GM06990 (cell line): ENCODE results near the gene SPDYE4.

Experiments
- DNase-seq: peaks from one replicate; pipeline ENCODE4 v3.0.0-alpha.2; 2011; ENCODE audit not compliant: insufficient read length; ENCODE audit errors: extremely low read depth
- H3K27me3 ChIP-seq: replicated peaks from 2 replicates; pipeline ENCODE4 v1.6.0; 2011; ENCODE audit warnings: low read length; ENCODE audit not compliant: control insufficient read depth, insufficient read depth
- H3K36me3 ChIP-seq: 2 replicates; pipeline ENCODE4 v1.5.1; 2011; ENCODE audit warnings: low read length; ENCODE audit not compliant: control insufficient read depth, insufficient read depth
- H3K4me3 ChIP-seq: replicated peaks from 2 replicates; pipeline ENCODE4 v1.5.1; 2011; ENCODE audit warnings: low read depth, mild to moderate bottlenecking, control low read depth, low read length
- TF ChIP-seq, protein P1 (sequence below): IDR thresholded peaks from 2 replicates; pipeline ENCODE4 v1.5.1; 2011; ENCODE audit warnings: low read length, control low read depth, mild to moderate bottlenecking, inconsistent platforms; ENCODE audit not compliant: insufficient read depth, poor library complexity, severe bottlenecking

SPDYE4 gene

DNA sequence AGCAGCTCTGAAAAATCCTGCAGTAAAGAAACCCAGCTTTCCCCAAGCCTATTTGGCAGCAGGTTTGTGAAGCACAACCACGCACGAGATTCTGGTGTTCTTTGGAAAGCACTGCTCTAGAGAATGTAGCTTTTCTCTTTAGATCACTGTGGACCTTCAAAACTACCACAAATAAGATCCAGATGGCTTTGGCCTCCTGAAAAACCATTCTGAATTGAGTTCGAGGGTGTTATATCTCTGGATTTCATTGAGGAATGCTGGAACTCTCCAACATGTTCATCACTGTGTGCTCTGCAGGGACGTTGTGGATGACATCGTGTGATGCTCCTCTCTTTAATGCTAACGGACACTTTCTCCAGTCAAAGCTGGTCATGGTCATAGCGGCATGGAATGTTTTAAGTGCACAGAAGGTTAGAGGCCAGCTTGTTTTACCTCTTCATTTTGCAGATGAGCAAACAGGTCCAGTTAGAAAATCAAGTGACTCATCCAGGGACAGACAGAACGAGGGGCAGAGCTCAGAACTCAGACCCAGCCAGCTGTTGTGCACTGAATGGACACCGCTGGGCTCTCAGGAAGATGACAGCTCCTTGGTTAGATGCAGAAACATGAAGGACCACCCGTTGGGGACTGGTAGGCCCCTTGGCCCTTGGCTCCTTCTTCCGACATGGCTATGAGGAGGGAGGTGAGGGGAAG lies 50.9 kb downstream of the SPDYE4 start:
- H3K36me3 ChIP-seq, result no peaks in the 10 kb centered on the region
- H3K4me3 ChIP-seq, result no peak overlapping the region
- no peak for DNase-seq
- no peaks in the 10 kb centered on the region for H3K27me3 ChIP-seq
- TF ChIP-seq, protein P1, sequence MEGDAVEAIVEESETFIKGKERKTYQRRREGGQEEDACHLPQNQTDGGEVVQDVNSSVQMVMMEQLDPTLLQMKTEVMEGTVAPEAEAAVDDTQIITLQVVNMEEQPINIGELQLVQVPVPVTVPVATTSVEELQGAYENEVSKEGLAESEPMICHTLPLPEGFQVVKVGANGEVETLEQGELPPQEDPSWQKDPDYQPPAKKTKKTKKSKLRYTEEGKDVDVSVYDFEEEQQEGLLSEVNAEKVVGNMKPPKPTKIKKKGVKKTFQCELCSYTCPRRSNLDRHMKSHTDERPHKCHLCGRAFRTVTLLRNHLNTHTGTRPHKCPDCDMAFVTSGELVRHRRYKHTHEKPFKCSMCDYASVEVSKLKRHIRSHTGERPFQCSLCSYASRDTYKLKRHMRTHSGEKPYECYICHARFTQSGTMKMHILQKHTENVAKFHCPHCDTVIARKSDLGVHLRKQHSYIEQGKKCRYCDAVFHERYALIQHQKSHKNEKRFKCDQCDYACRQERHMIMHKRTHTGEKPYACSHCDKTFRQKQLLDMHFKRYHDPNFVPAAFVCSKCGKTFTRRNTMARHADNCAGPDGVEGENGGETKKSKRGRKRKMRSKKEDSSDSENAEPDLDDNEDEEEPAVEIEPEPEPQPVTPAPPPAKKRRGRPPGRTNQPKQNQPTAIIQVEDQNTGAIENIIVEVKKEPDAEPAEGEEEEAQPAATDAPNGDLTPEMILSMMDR, result no peak

- no peak for DNase-seq
- no peak overlapping the region for H3K4me3 ChIP-seq
- H3K36me3 ChIP-seq, result no peaks in the 10 kb centered on the region
- H3K27me3 ChIP-seq, result no peaks in the 10 kb centered on the region
- TF ChIP-seq, protein P1, result no peak
Measured at GRCh38 chr17:8706431-8706830, 51.9 kb downstream of the SPDYE4 start.

- TF ChIP-seq, protein P1, result no peak
- no peak for DNase-seq
- Histone ChIP-seq H3K27me3 (no peaks in the 10 kb centered on the region), H3K4me3 (no peak overlapping the region), H3K36me3 (no peaks in the 10 kb centered on the region)
Measured at GRCh38 chr17:8705427-8705826, 52.9 kb downstream of the SPDYE4 start.

DNA sequence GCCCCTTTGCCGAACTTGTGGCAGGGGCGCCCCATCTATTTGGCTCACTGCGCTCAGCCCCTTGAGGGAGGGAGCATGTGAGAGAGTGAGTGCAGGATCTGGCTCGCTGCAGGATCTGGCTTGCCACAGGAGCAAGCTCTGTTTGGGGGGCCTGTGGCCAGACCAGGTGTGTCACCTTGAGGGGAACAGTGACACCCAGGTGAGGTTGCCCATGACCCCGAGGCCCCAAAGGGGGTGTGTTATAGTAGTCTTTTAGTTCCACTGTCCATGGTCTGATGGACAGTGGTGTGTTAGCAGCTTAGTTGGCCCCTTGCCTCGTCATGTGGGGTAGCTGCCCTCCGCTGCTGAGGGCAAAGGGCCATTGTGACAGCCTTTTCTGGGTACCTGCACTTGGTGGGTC lies 55.3 kb downstream of the SPDYE4 start:
- no peak for DNase-seq
- TF ChIP-seq, protein P1, result no peak
- Histone ChIP-seq H3K4me3 (no peak overlapping the region), H3K27me3 (no peaks in the 10 kb centered on the region), H3K36me3 (no peaks in the 10 kb centered on the region)

DNA sequence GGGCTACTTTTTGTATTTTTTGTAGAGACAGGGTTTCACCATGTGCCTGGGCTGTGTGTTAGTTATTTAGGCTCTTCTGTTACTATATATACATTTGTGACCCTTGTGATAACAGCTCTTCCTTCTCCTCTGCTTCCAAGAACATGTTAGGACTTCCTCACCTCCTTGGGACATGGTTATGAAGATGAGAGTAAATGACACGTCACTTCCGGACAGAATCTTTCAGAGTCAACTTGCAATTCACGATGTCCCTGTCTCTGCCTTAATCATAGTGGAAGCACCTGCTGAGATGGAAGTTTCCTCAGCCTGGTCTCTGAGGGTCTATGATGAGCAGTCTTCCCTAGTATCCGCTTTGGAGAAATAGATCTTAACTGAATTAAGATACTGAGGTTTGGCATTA lies 56.6 kb downstream of the SPDYE4 start:
- no peaks in the 10 kb centered on the region for H3K27me3 ChIP-seq
- TF ChIP-seq, protein P1, result no peak
- no peak for DNase-seq

GRCh38 chr17:8701221-8701620 lies 57.1 kb downstream of the SPDYE4 start:
- no peak for DNase-seq
- TF ChIP-seq, protein P1, result no peak
- H3K27me3 ChIP-seq, result no peaks in the 10 kb centered on the region
- no peaks in the 10 kb centered on the region for H3K36me3 ChIP-seq
- no peak overlapping the region for H3K4me3 ChIP-seq

More for the DNA sequence above, 56.6 kb downstream of the SPDYE4 start:
- Histone ChIP-seq H3K4me3 (no peak overlapping the region), H3K36me3 (no peaks in the 10 kb centered on the region)
